IPS DF 6.9 (cell line): ENCODE results near the gene RENBP.
A peak's percentile ranks its signal among the peaks of the same experiment; 100 is the strongest.

Experiments
- DNase-seq: peaks from one replicate; pipeline ENCODE4 v3.0.0-alpha.2; 2013; ENCODE audit warnings: low read depth, low spot score
- H3K27ac ChIP-seq: one replicate; pipeline ENCODE4 v1.5.1; 2013; ENCODE audit warnings: low read length, control low read depth
- H3K27me3 ChIP-seq: 2 replicates; pipeline ENCODE4 v1.6.1; 2013; ENCODE audit warnings: mild to moderate bottlenecking, low read length; ENCODE audit not compliant: control insufficient read depth, insufficient read depth
- H3K36me3 ChIP-seq: 2 replicates; pipeline ENCODE4 v1.6.1; 2013; ENCODE audit warnings: low read length; ENCODE audit not compliant: control insufficient read depth, insufficient read depth
- H3K4me1 ChIP-seq: 2 replicates; pipeline ENCODE4 v1.6.1; 2013; ENCODE audit warnings: low read length; ENCODE audit not compliant: control insufficient read depth, insufficient read depth
- H3K4me3 ChIP-seq: 2 replicates; pipeline ENCODE4 v1.5.1; 2013; ENCODE audit warnings: mild to moderate bottlenecking, low read length
- H3K9me3 ChIP-seq: 2 replicates; pipeline ENCODE4 v1.6.1; 2013; ENCODE audit warnings: low read length, inconsistent platforms; ENCODE audit not compliant: control insufficient read depth, insufficient read depth
- WGBS: extraction: QIAGEN DNeasy Blood & Tissue Kit; methylation state at CpG from one replicate; pipeline ENCODE4 v1.1.7; 2013; ENCODE audit warnings: mixed read lengths, missing lambda C conversion rate; ENCODE audit not compliant: insufficient read length, insufficient coverage; 5-methylcytosine and 5-hydroxymethylcytosine counted together

RENBP gene

GRCh38 chrX:153889123-153889522 lies 55.3 kb downstream of the RENBP start:
- peaks cover 3% of the 10 kb centered on the region for H3K4me1 ChIP-seq
- no peak overlapping the region for H3K4me3 ChIP-seq
- no peak overlapping the region for H3K27ac ChIP-seq
- H3K9me3 ChIP-seq: no peaks in the 10 kb centered on the region
- no peaks in the 10 kb centered on the region for H3K27me3 ChIP-seq
- no CpG with 5 or more reads among the region's 6 CpGs for WGBS
- no peak for DNase-seq
- no peaks in the 10 kb centered on the region for H3K36me3 ChIP-seq

GRCh38 chrX:153888344-153888743 lies 56.1 kb downstream of the RENBP start:
- Histone ChIP-seq H3K4me1 (peaks cover 3% of the 10 kb centered on the region), H3K9me3 (no peaks in the 10 kb centered on the region), H3K27me3 (no peaks in the 10 kb centered on the region), H3K27ac (no peak overlapping the region), H3K4me3 (no peak overlapping the region), H3K36me3 (no peaks in the 10 kb centered on the region)
- DNase-seq: no peak
- WGBS: no CpG with 5 or more reads among the region's 6 CpGs

- no peak overlapping the region for H3K4me3 ChIP-seq
- DNase-seq: no peak
- no peak overlapping the region for H3K27ac ChIP-seq
- H3K27me3 ChIP-seq: no peaks in the 10 kb centered on the region
- no peaks in the 10 kb centered on the region for H3K9me3 ChIP-seq
- no CpG with 5 or more reads among the region's 8 CpGs for WGBS
- H3K36me3 ChIP-seq: no peaks in the 10 kb centered on the region
- peaks cover 5% of the 10 kb centered on the region for H3K4me1 ChIP-seq
Measured at GRCh38 chrX:153887385-153887784, 57.1 kb downstream of the RENBP start.

- Histone ChIP-seq H3K9me3 (no peaks in the 10 kb centered on the region), H3K36me3 (no peaks in the 10 kb centered on the region), H3K4me1 (peaks cover 5% of the 10 kb centered on the region), H3K27me3 (no peaks in the 10 kb centered on the region), H3K4me3 (no peak overlapping the region; the same call in 1 of the 2 replicates), H3K27ac (no peak overlapping the region)
- DNase-seq: no peak
- no CpG with 5 or more reads among the region's 13 CpGs for WGBS
Measured at GRCh38 chrX:153886915-153887314, 57.5 kb downstream of the RENBP start.

GRCh38 chrX:153885968-153886903 lies 58.2 kb downstream of the RENBP start, which contains the start of gene L1CAM:
Gene L1CAM, minus strand, starts transcription at chrX:153886173. Its CDS starts 10,337 bp downstream, at chrX:153875836.
- no peaks in the 10 kb centered on the region for H3K27me3 ChIP-seq
- no CpG with 5 or more reads among the region's 94 CpGs for WGBS
- no peaks in the 10 kb centered on the region for H3K9me3 ChIP-seq
- no peak within 1 kb of the TSS for H3K27ac ChIP-seq
- no peak for DNase-seq
- peak within 1 kb of the TSS; percentile 55; the same call in 1 of the 2 replicates for H3K4me3 ChIP-seq
- no peaks in the 10 kb centered on the region for H3K36me3 ChIP-seq
- H3K4me1 ChIP-seq: peaks cover 5% of the 10 kb centered on the region
